DMS153 treated with DMSO at 0.1 percent for 48 hours (cell line): ENCODE data around the gene MYO3B.
"Not testable (repeated sequence)": the region's sequence is repeated elsewhere in the genome, so short reads cannot be mapped to it uniquely, and the experiment has no call there.

Source experiments
- DNase-seq: peaks from one replicate; lab custom pipeline; 2025; ENCODE audit not compliant: unreplicated experiment; lab: John Stamatoyannopoulos, UW

MYO3B gene

GRCh38 chr2:170587922-170588321 lies 410.0 kb downstream of the MYO3B start:
- DNase-seq = no peak

- no peak for DNase-seq
These were observed 410.8 kb downstream of the MYO3B start for GRCh38 chr2:170588729-170589128.

- no peak for DNase-seq
These were observed 418.6 kb downstream of the MYO3B start for GRCh38 chr2:170596576-170596975.

- no peak for DNase-seq
These were observed 420.1 kb downstream of the MYO3B start for GRCh38 chr2:170598067-170598395.

GRCh38 chr2:170601489-170601888 lies 423.5 kb downstream of the MYO3B start:
- DNase-seq = no peak

GRCh38 chr2:170605862-170606261 lies 427.9 kb downstream of the MYO3B start:
- DNase-seq = no peak

- DNase-seq = no peak
These were observed 429.2 kb downstream of the MYO3B start for GRCh38 chr2:170607171-170607570.

GRCh38 chr2:170610615-170611014 lies 432.7 kb downstream of the MYO3B start:
- DNase-seq = no peak

GRCh38 chr2:170618948-170619347 lies 441.0 kb downstream of the MYO3B start:
- DNase-seq = not testable (repeated sequence)

GRCh38 chr2:170635094-170635493 lies 457.1 kb downstream of the MYO3B start:
- DNase-seq = not testable (repeated sequence)

- no peak for DNase-seq
These were observed 461.7 kb downstream of the MYO3B start for GRCh38 chr2:170639635-170640034.

- DNase-seq = no peak
These were observed 464.0 kb downstream of the MYO3B start for GRCh38 chr2:170641961-170642360.

GRCh38 chr2:170643346-170643745 lies 465.4 kb downstream of the MYO3B start:
- no peak for DNase-seq

GRCh38 chr2:170647741-170648436 lies 469.9 kb downstream of the MYO3B start:
- DNase-seq = no peak

GRCh38 chr2:170651624-170652325 lies 473.8 kb downstream of the MYO3B start:
- no peak for DNase-seq

GRCh38 chr2:170652637-170653417 lies 474.9 kb downstream of the MYO3B start:
- no peak for DNase-seq

- no peak for DNase-seq
These were observed 478.7 kb downstream of the MYO3B start for GRCh38 chr2:170656669-170657068.

- no peak for DNase-seq
These were observed 482.5 kb downstream of the MYO3B start for GRCh38 chr2:170660409-170660808.

GRCh38 chr2:170665743-170666142 lies 487.8 kb downstream of the MYO3B start:
- no peak for DNase-seq

- no peak for DNase-seq
These were observed 492.0 kb downstream of the MYO3B start for GRCh38 chr2:170669909-170670308.

- no peak for DNase-seq
These were observed 492.7 kb downstream of the MYO3B start for GRCh38 chr2:170670651-170671050.

GRCh38 chr2:170671079-170671478 lies 493.1 kb downstream of the MYO3B start:
- DNase-seq = no peak
